ENCODE measurements around the gene ZNF609.
A peak's percentile ranks its signal among the peaks of the same experiment; 100 is the strongest.

ZNF609 gene

GRCh38 chr15:64530472-64530871, 70.1 kb downstream of the ZNF609 start:
- no peak overlapping the region for H3K4me3 ChIP-seq
- H4K20me1 ChIP-seq, result peaks cover 22 to 99% (median 82%) of the 10 kb centered on the region in 11 experiments; a peak in 21 of 22 replicates
- H3K9me3 ChIP-seq (replicated peaks in 1 of 11), result peaks cover 0 to 14% (median 7%) of the 10 kb centered on the region in 11 experiments; a peak in 9 of 22 replicates
- H3K4me1 ChIP-seq, result peaks cover 8 to 48% (median 25%) of the 10 kb centered on the region in 10 experiments; a peak in 19 of 20 replicates
- H3K4me2 ChIP-seq, result no peak overlapping the region
- H3K27me3 ChIP-seq, result no peaks in the 10 kb centered on the region
- peaks cover 18 to 68% (median 49%) of the 10 kb centered on the region in 11 experiments for H3K36me3 ChIP-seq
- no peak for TF ChIP-seq Cebpa-rat (IDR thresholded peaks at IDR 0.05)
- no peak overlapping the region for H3K27ac ChIP-seq
- H3K9ac ChIP-seq, result no peak overlapping the region

GRCh38 chr15:64530918-64531317, 70.5 kb downstream of the ZNF609 start:
- Histone ChIP-seq H3K9ac (no peak overlapping the region), H3K4me3 (no peak overlapping the region), H3K27me3 (no peaks in the 10 kb centered on the region), H3K4me2 (no peak overlapping the region), H3K9me3 (replicated peaks in 1 of 11) (peaks cover 0 to 14% (median 7%) of the 10 kb centered on the region in 11 experiments; a peak in 9 of 22 replicates), H3K36me3 (peaks cover 18 to 66% (median 45%) of the 10 kb centered on the region in 11 experiments; a peak in 21 of 22 replicates), H3K27ac (no peak overlapping the region), H4K20me1 (peaks cover 18 to 99% (median 82%) of the 10 kb centered on the region in 11 experiments; a peak in 21 of 22 replicates), H3K4me1 (peaks cover 8 to 53% (median 27%) of the 10 kb centered on the region in 10 experiments; a peak in 19 of 20 replicates)
- no peak for TF ChIP-seq Cebpa-rat (IDR thresholded peaks at IDR 0.05)

GRCh38 chr15:64532521-64533315, 72.3 kb downstream of the ZNF609 start:
- H3K9me3 ChIP-seq (replicated peaks in 1 of 11), result peaks cover 0 to 14% (median 7%) of the 10 kb centered on the region in 11 experiments; a peak in 9 of 22 replicates
- H3K4me2 ChIP-seq, result peak overlapping the region in 7 of 11 experiments; percentile 2 to 42 (median 7); a peak in 9 of 22 replicates
- peaks cover 1 to 49% (median 24%) of the 10 kb centered on the region in 10 experiments; a peak in 18 of 20 replicates for H3K4me1 ChIP-seq
- H3K9ac ChIP-seq, result no peak overlapping the region
- no peaks in the 10 kb centered on the region for H3K27me3 ChIP-seq
- H4K20me1 ChIP-seq, result peaks cover 7 to 99% (median 80%) of the 10 kb centered on the region in 11 experiments; a peak in 19 of 22 replicates
- H3K4me3 ChIP-seq, result no peak overlapping the region
- H3K27ac ChIP-seq, result no peak overlapping the region
- peaks cover 18 to 61% (median 43%) of the 10 kb centered on the region in 11 experiments; a peak in 21 of 22 replicates for H3K36me3 ChIP-seq
- no peak for TF ChIP-seq Cebpa-rat (IDR thresholded peaks at IDR 0.05)

GRCh38 chr15:64535460-64536243, 75.3 kb downstream of the ZNF609 start:
- H3K9me3 ChIP-seq (replicated peaks in 1 of 11), result peaks cover 0 to 7% (median 0%) of the 10 kb centered on the region in 11 experiments; a peak in 2 of 22 replicates
- H3K4me2 ChIP-seq, result peak overlapping the region in 6 of 11 experiments; percentile 47 to 62 (median 56); a peak in 12 of 22 replicates
- H3K27me3 ChIP-seq, result no peaks in the 10 kb centered on the region
- H3K4me1 ChIP-seq, result peaks cover 0 to 55% (median 22%) of the 10 kb centered on the region in 10 experiments; a peak in 16 of 20 replicates
- no peak for TF ChIP-seq Cebpa-rat (IDR thresholded peaks at IDR 0.05)
- H3K4me3 ChIP-seq, result no peak overlapping the region
- no peak overlapping the region for H3K9ac ChIP-seq
- peaks cover 5 to 44% (median 32%) of the 10 kb centered on the region in 11 experiments; a peak in 17 of 22 replicates for H3K36me3 ChIP-seq
- no peak overlapping the region for H3K27ac ChIP-seq
- peaks cover 7 to 90% (median 66%) of the 10 kb centered on the region in 11 experiments; a peak in 18 of 22 replicates for H4K20me1 ChIP-seq

- H3K36me3 ChIP-seq, result peaks cover 5 to 40% (median 26%) of the 10 kb centered on the region in 11 experiments; a peak in 17 of 22 replicates
- no peaks in the 10 kb centered on the region for H3K27me3 ChIP-seq
- peaks cover 0 to 53% (median 22%) of the 10 kb centered on the region in 10 experiments; a peak in 16 of 20 replicates for H3K4me1 ChIP-seq
- no peak for TF ChIP-seq Cebpa-rat (IDR thresholded peaks at IDR 0.05)
- no peak overlapping the region for H3K4me3 ChIP-seq
- no peak overlapping the region for H3K9ac ChIP-seq
- peaks cover 0 to 7% (median 0%) of the 10 kb centered on the region in 11 experiments; a peak in 2 of 22 replicates for H3K9me3 ChIP-seq (replicated peaks in 1 of 11)
- H4K20me1 ChIP-seq, result peaks cover 7 to 83% (median 62%) of the 10 kb centered on the region in 11 experiments; a peak in 18 of 22 replicates
- peak overlapping the region in 6 of 11 experiments; percentile 47 to 62 (median 56); a peak in 12 of 22 replicates for H3K4me2 ChIP-seq
- no peak overlapping the region for H3K27ac ChIP-seq
Observed at GRCh38 chr15:64536244-64536836, 76.0 kb downstream of the ZNF609 start.

GRCh38 chr15:64542091-64542490, 81.7 kb downstream of the ZNF609 start:
- TF ChIP-seq Cebpa-rat (IDR thresholded peaks at IDR 0.05), result no peak
- Histone ChIP-seq H3K4me2 (no peak overlapping the region), H3K9ac (no peak overlapping the region), H3K4me1 (peaks cover 0 to 10% (median 0%) of the 10 kb centered on the region in 10 experiments; a peak in 4 of 20 replicates), H3K4me3 (no peak overlapping the region), H3K27me3 (no peaks in the 10 kb centered on the region), H3K27ac (no peak overlapping the region), H3K36me3 (peaks cover 11 to 43% (median 22%) of the 10 kb centered on the region in 11 experiments; a peak in 16 of 22 replicates), H3K9me3 (replicated peaks in 1 of 11) (peaks cover 0 to 8% (median 0%) of the 10 kb centered on the region in 11 experiments; a peak in 3 of 22 replicates), H4K20me1 (peaks cover 23 to 79% (median 60%) of the 10 kb centered on the region in 11 experiments; a peak in 20 of 22 replicates)

GRCh38 chr15:64544450-64544849, 84.1 kb downstream of the ZNF609 start:
- Histone ChIP-seq H3K27ac (no peak overlapping the region), H3K4me1 (peaks cover 0 to 16% (median 0%) of the 10 kb centered on the region in 10 experiments; a peak in 5 of 20 replicates), H4K20me1 (peaks cover 23 to 85% (median 64%) of the 10 kb centered on the region in 11 experiments; a peak in 19 of 22 replicates), H3K9ac (no peak overlapping the region), H3K4me2 (no peak overlapping the region), H3K36me3 (peaks cover 11 to 47% (median 21%) of the 10 kb centered on the region in 11 experiments; a peak in 16 of 22 replicates), H3K27me3 (no peaks in the 10 kb centered on the region), H3K9me3 (replicated peaks in 1 of 11) (peaks cover 0 to 8% (median 0%) of the 10 kb centered on the region in 11 experiments; a peak in 3 of 22 replicates), H3K4me3 (no peak overlapping the region)
- no peak for TF ChIP-seq Cebpa-rat (IDR thresholded peaks at IDR 0.05)

- Histone ChIP-seq H3K27me3 (no peaks in the 10 kb centered on the region), H3K9ac (no peak overlapping the region), H3K4me2 (no peak overlapping the region), H3K36me3 (peaks cover 10 to 45% (median 20%) of the 10 kb centered on the region in 11 experiments; a peak in 15 of 22 replicates), H3K27ac (no peak overlapping the region), H3K4me3 (no peak overlapping the region), H3K4me1 (peaks cover 0 to 22% (median 7%) of the 10 kb centered on the region in 10 experiments; a peak in 11 of 20 replicates), H3K9me3 (replicated peaks in 1 of 11) (peaks cover 0 to 8% (median 0%) of the 10 kb centered on the region in 11 experiments; a peak in 1 of 22 replicates), H4K20me1 (peaks cover 34 to 98% (median 84%) of the 10 kb centered on the region in 11 experiments; a peak in 20 of 22 replicates)
- TF ChIP-seq Cebpa-rat (IDR thresholded peaks at IDR 0.05), result no peak
Observed at GRCh38 chr15:64547275-64547674, 86.9 kb downstream of the ZNF609 start.

Data from BLaER1 treated with 17β-estradiol and CSF1 and Interleukin-3, amounts not matched to agents 10 nM and 100 nM (cell line).